ENCODE results near the gene SOAT2. TPM values are rescaled to one million over a fixed set of nuclear protein-coding genes. Genes with fewer than 3 reads are reported as not detected.
A peak's percentile ranks its signal among the peaks of the same experiment; 100 is the strongest.
"Not testable (repeated sequence)": the region's sequence is repeated elsewhere in the genome, so short reads cannot be mapped to it uniquely, and the experiment has no call there.

SOAT2 gene
- total RNA-seq, 1 donor from 2014 or later: not detected

DNA sequence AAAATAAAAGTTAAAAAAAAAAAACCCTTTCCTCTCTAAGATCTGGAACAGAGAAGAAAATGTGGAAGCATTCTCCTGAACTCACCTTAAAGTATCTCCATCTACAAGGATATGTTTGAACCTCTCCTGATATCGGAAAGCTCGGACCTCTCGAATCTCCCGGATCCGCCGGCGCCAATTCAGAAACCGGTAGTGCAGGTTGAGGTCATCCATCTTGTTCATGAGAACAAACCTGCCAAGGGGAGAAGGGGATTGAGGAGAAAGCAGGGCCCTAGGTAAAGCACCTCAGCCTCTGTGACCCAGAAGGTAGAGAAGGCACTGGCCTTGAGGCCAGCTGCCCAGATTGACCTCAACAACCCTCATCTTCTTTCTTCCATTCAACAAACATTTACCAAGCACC is 26.3 kb upstream of the SOAT2 start:
- intact Hi-C loops (cut with DNase I): no loop called here
- DNase-seq (ENCODE audit: low spot score): peak; percentile 1

DNA sequence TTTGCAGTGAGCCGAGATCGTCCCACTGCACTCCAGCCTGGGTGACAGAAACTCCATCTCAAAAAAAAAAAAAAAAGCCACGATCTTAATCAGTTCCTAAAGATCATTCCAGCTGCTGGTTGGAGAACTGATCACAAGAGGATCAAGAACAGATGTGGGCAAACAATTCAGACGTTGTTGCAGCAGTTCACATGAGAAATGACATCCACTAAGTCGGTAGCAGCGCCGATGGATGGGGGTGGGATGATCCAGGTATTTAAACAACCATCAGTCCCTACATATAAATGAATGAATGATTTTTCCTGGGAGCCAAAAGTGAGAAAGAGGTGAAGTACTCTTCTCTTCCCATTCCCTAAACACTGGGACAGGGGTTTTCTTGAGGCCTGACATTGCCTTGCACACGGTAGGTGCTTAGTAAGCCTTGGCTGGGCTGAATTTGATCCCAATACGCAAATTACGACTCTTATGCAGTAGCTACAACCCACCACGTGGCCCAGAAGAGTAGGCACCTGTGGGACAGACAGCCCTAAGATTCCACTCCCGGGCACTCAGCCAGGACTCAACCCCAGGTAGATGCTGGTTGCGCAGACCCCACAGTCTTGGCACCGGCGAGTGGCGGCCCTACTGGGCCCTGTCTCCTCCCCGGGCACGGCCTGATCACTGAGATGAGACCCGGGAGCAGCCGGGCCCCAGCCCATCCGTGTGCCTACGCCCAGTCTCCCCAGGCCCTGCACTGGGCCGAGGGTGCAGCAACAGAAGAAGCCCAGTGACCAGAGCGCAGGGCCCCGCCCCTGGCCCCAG is 24.7 kb upstream of the SOAT2 start:
- intact Hi-C loops (cut with DNase I): loop anchor here (2.0 kb wide), 1 partner anchor 18 kb away; the partner anchor contains the start of gene IGFBP6
- DNase-seq (ENCODE audit: low spot score): peak; percentile 29

- intact Hi-C loops (cut with DNase I): loop anchor here (2.0 kb wide), 1 partner anchor 17 kb away; the partner anchor contains the start of gene IGFBP6
- DNase-seq (ENCODE audit: low spot score): peak; percentile 99
These were observed 23.8 kb upstream of the SOAT2 start, which contains the start of gene SPRYD3 for GRCh38 chr12:53079226-53080117. SPRYD3 (minus strand) TSS chr12:53079390; CDS start chr12:53079333, 57 bp downstream.

DNA sequence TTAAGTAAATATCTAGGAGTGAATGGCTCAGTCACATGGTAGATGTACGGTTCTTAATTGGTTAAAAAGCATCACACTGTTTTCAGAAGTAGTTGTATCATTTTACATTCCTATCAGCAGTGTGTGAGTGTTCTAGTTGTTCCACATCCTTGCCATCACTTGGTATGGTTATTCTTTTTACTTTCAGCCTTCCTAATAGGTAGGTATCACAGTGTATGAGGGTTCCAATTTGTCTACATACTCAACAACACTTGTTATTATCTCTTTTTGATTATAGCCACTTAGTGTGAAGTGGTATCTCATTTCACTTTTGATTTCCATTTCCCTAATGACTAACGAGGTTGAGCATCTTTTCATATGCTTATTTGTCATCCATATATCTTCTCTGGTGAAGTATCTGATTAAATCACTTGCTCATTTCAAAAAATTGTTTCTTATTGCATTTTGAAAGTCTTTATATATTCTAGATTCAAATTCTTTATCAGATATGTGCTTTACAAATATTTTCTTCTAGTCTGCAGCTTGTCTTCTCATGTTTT is 20.6 kb upstream of the SOAT2 start:
- intact Hi-C loops (cut with DNase I): no loop called here
- DNase-seq (ENCODE audit: low spot score): no peak

GRCh38 chr12:53086361-53086760 is 16.9 kb upstream of the SOAT2 start:
- no peak for DNase-seq (ENCODE audit: low spot score)
- intact Hi-C loops (cut with DNase I): no loop called here

DNA sequence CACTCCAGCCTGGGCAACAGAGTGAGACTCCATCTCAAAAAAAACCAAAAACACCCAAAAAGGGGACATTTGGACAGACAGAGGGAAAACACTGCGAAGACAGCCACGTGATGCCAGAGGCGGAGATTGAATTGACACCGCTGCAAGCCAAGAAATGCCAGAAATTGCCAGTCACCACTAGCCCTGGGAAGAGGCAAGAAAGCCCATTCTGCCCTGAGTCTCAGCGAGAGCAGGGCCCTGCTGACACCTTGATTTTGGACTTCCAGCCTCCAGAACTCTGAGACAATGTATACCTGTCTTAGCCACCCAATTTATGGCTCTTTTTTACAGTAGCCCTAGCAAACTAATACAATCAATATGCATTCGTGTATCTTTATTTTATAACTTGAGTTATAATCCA is 13.2 kb upstream of the SOAT2 start:
- DNase-seq (ENCODE audit: low spot score): peak; percentile 31
- intact Hi-C loops (cut with DNase I): no loop called here

- intact Hi-C loops (cut with DNase I): no loop called here
- DNase-seq (ENCODE audit: low spot score): no peak
These were observed 12.7 kb upstream of the SOAT2 start for GRCh38 chr12:53090554-53090953.

- DNase-seq (ENCODE audit: low spot score): peak; percentile 12
- intact Hi-C loops (cut with DNase I): no loop called here
These were observed 11.5 kb upstream of the SOAT2 start for GRCh38 chr12:53091756-53092155.

DNA sequence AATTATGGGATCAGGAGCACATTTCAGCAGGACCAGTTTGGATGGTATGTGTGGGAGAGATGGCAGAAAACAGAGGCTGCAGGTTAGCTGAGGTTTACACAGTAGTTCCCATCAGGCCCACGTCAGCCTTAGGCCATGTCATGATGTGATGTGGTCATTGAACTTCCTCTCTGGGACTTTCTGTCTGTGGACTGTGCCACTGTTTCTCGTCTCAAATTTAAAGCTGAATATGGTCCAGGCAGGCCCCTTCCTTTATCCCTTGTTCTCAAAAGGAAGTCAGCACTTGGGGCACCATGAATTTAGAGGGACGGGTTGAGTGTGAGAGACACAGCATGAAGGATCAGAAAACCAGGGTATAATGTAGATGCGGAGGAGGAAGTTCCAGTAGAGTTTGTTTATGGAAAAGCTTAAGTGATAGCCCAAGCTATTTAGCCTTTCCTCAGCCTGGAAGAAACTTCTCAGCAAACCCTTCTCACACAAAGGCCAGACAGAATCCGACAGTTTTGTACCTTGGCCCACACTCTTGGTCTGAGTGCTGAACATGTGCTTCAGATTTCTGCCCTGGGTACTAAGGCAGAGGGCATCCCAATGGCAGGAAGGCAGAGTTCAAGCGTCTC is 9.4 kb upstream of the SOAT2 start:
- peak; percentile 59 for DNase-seq (ENCODE audit: low spot score)
- intact Hi-C loops (cut with DNase I): no loop called here

DNA sequence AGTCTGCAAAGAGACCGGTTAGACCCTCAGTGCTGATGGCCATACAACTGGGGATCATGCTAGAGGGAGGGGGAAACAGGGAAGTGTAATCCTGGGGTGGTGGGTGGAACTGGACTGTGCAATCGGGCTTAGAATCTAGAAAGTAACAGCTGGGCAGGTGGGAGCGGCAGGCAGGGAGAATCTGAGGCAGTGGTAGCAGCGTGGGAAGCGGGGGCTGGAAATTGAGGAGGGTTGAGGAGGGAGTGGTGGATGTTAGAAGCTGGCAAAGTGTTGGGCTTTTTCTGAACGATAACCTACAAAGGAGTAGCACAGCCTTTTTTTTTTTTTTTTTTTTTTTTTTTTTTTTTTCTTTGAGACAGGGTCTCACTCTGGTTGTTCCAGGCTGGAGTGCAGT is 8.9 kb upstream of the SOAT2 start:
- DNase-seq (ENCODE audit: low spot score): peak; percentile 12
- intact Hi-C loops (cut with DNase I): no loop called here

DNA sequence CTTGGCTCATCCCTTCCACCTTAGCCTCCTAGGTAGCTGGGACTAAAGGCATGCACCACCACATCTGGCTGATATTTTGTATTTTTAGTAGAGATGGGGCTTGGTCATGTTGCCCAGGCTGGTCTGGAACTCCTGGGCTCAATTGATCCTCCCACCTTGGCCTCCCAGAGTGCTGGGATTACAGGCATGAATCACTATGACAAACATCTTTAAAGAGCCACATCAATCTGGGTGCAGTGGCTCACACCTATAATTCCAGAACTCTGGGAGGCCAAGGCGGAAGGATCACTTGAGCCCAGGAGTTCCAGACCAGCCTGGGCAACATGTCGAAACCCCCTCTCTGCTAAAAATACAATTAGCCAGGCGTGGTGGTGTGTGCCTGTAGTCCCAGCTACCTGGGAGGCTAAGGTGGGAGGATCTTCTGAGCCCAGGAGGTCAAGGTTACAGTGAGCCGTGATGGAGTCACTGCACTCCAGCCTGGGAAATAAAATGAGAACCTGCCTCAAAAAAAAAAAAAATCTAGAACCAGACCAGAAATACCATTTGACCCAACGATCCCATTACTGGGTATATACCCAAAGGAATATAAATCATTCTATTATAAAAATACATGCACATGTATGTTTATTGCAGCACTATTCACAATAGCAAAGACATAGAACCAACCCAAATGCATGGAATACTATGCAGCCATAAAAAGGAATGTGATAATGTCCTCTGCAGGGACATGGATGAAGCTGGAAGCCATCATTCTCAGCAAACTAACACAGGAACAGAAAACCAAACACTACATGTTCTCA is 8.3 kb upstream of the SOAT2 start:
- intact Hi-C loops (cut with DNase I): not testable (repeated sequence)
- DNase-seq (ENCODE audit: low spot score): peak; percentile 27

DNA sequence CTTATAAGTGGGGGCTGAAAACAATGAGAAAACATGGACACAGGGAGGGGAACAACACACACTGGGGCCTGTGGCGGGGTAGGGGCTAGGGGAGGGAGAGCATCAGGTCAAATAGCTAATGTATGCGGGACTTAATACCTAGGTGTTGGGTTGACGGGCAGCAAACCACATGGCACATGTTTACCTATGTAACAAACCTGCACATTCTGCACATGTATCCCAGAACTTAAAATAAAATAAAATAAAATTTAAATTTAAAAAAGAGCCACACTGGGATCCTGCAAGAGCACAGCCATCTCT is 7.7 kb upstream of the SOAT2 start:
- intact Hi-C loops (cut with DNase I): not testable (repeated sequence)
- peak; percentile 54 for DNase-seq (ENCODE audit: low spot score)

- intact Hi-C loops (cut with DNase I): loop anchor here (2.0 kb wide), 1 partner anchor 17 kb away; the partner anchor contains the start of gene SPRYD3
- DNase-seq (ENCODE audit: low spot score): peak; percentile 89
These were observed 7.1 kb upstream of the SOAT2 start for GRCh38 chr12:53096089-53096741.

- intact Hi-C loops (cut with DNase I): loop anchor here (2.0 kb wide), 1 partner anchor 18 kb away; the partner anchor contains the start of gene SPRYD3
- peak; percentile 58 for DNase-seq (ENCODE audit: low spot score)
These were observed 6.5 kb upstream of the SOAT2 start for GRCh38 chr12:53096759-53097158.

- DNase-seq (ENCODE audit: low spot score): no peak
- intact Hi-C loops (cut with DNase I): loop anchor here (2.0 kb wide), 1 partner anchor 18 kb away; the partner anchor contains the start of gene SPRYD3
These were observed 6.1 kb upstream of the SOAT2 start for GRCh38 chr12:53097207-53097563.

- intact Hi-C loops (cut with DNase I): loop anchor here (2.0 kb wide), 1 partner anchor 19 kb away; the partner anchor contains the start of gene SPRYD3
- DNase-seq (ENCODE audit: low spot score): peak; percentile 81
These were observed 5.5 kb upstream of the SOAT2 start, which contains the start of gene IGFBP6 for GRCh38 chr12:53097564-53098353. IGFBP6 (plus strand) TSS chr12:53097667; CDS start chr12:53097718, 51 bp downstream.

GRCh38 chr12:53098354-53098981 is 4.8 kb upstream of the SOAT2 start:
- DNase-seq (ENCODE audit: low spot score): peak; percentile 80
- intact Hi-C loops (cut with DNase I): no loop called here

Data from cardiac septum (tissue), 1 donor.